Liver (tissue), 9 donors: ENCODE measurements around the gene PSMD6. TPM values are rescaled to one million over a fixed set of nuclear protein-coding genes. Genes with fewer than 3 reads are reported as not detected.

ENCODE experiments used
- DNase-seq: peaks from one replicate; pipeline ENCODE4 v3.0.0-alpha.2; 2017; ENCODE audit warnings: low spot score
- H3K27ac ChIP-seq, 2 donors: one replicate each; pipeline ENCODE4 v1.7.0; 2013; ENCODE audit warnings: inconsistent platforms in 2 of 2, low read length in 2 of 2, control low read depth in 1 of 2, low read depth in 1 of 2, mild to moderate bottlenecking in 1 of 2
- H3K27me3 ChIP-seq, 4 donors: one replicate each; pipeline versions ENCODE4 v1.6.1 to v1.7.0; 2013; ENCODE audit warnings: low read length in 3 of 4, inconsistent platforms in 1 of 4, mild to moderate bottlenecking in 1 of 4, moderate library complexity in 1 of 4; ENCODE audit not compliant: control insufficient read depth in 4 of 4, insufficient read depth in 4 of 4
- H3K36me3 ChIP-seq, 4 donors: one replicate each; pipeline versions ENCODE4 v1.6.1 to v1.7.0; 2013; ENCODE audit warnings: low read length in 3 of 4, mild to moderate bottlenecking in 3 of 4, low read depth in 1 of 4, moderate library complexity in 1 of 4; ENCODE audit not compliant: control insufficient read depth in 4 of 4, insufficient read depth in 3 of 4
- H3K4me1 ChIP-seq, 4 donors: one replicate each; pipeline versions ENCODE4 v1.6.1 to v1.7.0; 2013; ENCODE audit warnings: low read length in 3 of 4, mild to moderate bottlenecking in 3 of 4, moderate library complexity in 1 of 4; ENCODE audit not compliant: control insufficient read depth in 4 of 4, insufficient read depth in 4 of 4
- H3K4me3 ChIP-seq, 3 donors: one replicate each; pipeline versions ENCODE4 v1.6.1 to v1.7.0; 2013; ENCODE audit warnings: low read length in 3 of 3, control low read depth in 1 of 3, low read depth in 1 of 3, mild to moderate bottlenecking in 1 of 3
- H3K9ac ChIP-seq, 2 donors: one replicate each; pipeline ENCODE4 v1.7.0; 2013; ENCODE audit warnings: low read length in 2 of 2, mild to moderate bottlenecking in 2 of 2, moderate library complexity in 2 of 2, control low read depth in 1 of 2, low read depth in 1 of 2
- H3K9me3 ChIP-seq, 4 donors: one replicate each; pipeline versions ENCODE4 v1.6.1 to v1.7.0; 2013; ENCODE audit warnings: low read length in 3 of 4; ENCODE audit not compliant: control insufficient read depth in 4 of 4
- CTCF ChIP-seq: fragments of 150-350 bp; IDR thresholded peaks from 2 replicates; pipeline ENCODE4 v1.5.1; 2017; ENCODE audit warnings: improper control_type of control experiment, low read depth, low read length; ENCODE audit not compliant: missing input control
- FOXA1 ChIP-seq: IDR thresholded peaks from 2 replicates; pipeline ENCODE4 v1.6.1; 2016; ENCODE audit warnings: antibody characterized with exemption
- GABPA ChIP-seq, 2 donors: IDR thresholded peaks in 1 of 2; conservative IDR thresholded peaks in 1 of 2; 2 replicates each; pipeline ENCODE4 v1.6.1; 2016; ENCODE audit warnings: antibody characterized with exemption in 2 of 2, mild to moderate bottlenecking in 1 of 2, moderate library complexity in 1 of 2
- HNF4G ChIP-seq: IDR thresholded peaks from 2 replicates; pipeline ENCODE4 v1.6.1; 2016; ENCODE audit warnings: antibody characterized with exemption
- JUND ChIP-seq, 2 donors: IDR thresholded peaks; 2 replicates each; pipeline ENCODE4 v1.6.1; 2016; ENCODE audit warnings: antibody characterized with exemption in 2 of 2
- NR2F2 ChIP-seq: IDR thresholded peaks from 2 replicates; pipeline ENCODE4 v1.6.1; 2016; ENCODE audit warnings: antibody characterized with exemption
- RAD21 ChIP-seq, 2 donors: IDR thresholded peaks; 2 replicates each; pipeline ENCODE4 v1.6.1; 2016; ENCODE audit warnings: antibody characterized with exemption in 2 of 2, mild to moderate bottlenecking in 2 of 2
- REST ChIP-seq: IDR thresholded peaks from 2 replicates; pipeline ENCODE4 v1.6.1; 2016; ENCODE audit warnings: antibody characterized with exemption, mild to moderate bottlenecking
- RXRA ChIP-seq, 2 donors: IDR thresholded peaks; 2 replicates each; pipeline ENCODE4 v1.6.1; 2017 to 2018; ENCODE audit warnings: antibody characterized with exemption in 2 of 2, mild to moderate bottlenecking in 1 of 2
- YY1 ChIP-seq: IDR thresholded peaks from 2 replicates; pipeline ENCODE4 v1.6.1; 2016; ENCODE audit warnings: antibody characterized with exemption, mild to moderate bottlenecking
- ZBTB33 ChIP-seq: IDR thresholded peaks from 2 replicates; pipeline ENCODE4 v1.6.1; 2016; ENCODE audit warnings: antibody characterized with exemption
- WGBS: extraction: QIAGEN DNeasy Blood & Tissue Kit; methylation state at CpG from one replicate; pipeline ENCODE4 v1.1.7; 2013; 5-methylcytosine and 5-hydroxymethylcytosine counted together
- polyA plus RNA-seq, 2 donors: library from polyadenylated mRNA; stranded (reverse) in 1 of 2; unstranded in 1 of 2; fragments of 200-250 nt in 1 of 2; fragments of >200 nt in 1 of 2; fragmentation: Nextera tagmentation in 1 of 2; extraction: Ambion mirVana in 1 of 2; gene quantifications; one replicate each; pipeline versions ENCODE4 v1.2.1 to v1.2.3, GENCODE V29; 2013 to 2015
- total RNA-seq, 2 donors: library from RNA; depleted of rRNA; stranded (reverse); fragments of >200 nt; gene quantifications; one replicate each; pipeline ENCODE4 v1.2.3, GENCODE V29; 2014
- donor health status: healthy.
- donor health status: healthy.
- donor health status: healthy.
- donor health status: healthy.
- donor health status: healthy.

PSMD6 gene
- total RNA-seq = 10 to 100 TPM; 54.6 to 72.7 TPM
- polyA plus RNA-seq = 10 to 100 TPM; 49.3 to 55.2 TPM

GRCh38 chr3:64023187-64023860 lies at the start of gene PSMD6:
Gene PSMD6 (minus strand): TSS chr3:64023494. CDS start chr3:64023419, 75 bp downstream.
- no peaks in the 10 kb centered on the region for H3K9me3 ChIP-seq
- peak within 1 kb of the TSS; percentile 80 to 99 (median 98) for H3K4me3 ChIP-seq
- peak; percentile 95 for DNase-seq
- H3K4me1 ChIP-seq = peaks cover 7 to 17% (median 12%) of the 10 kb centered on the region in 4 donors
- peak within 1 kb of the TSS; percentile 64 for H3K27ac ChIP-seq
- H3K27me3 ChIP-seq = peaks cover 0 to 4% (median 0%) of the 10 kb centered on the region in 4 donors
- TF ChIP-seq FOXA1 = no peak
- peak; percentile 99 for TF ChIP-seq CTCF
- peak; percentile 71 to 80 for TF ChIP-seq RAD21 (IDR thresholded peaks at IDR 0.05)
- no peak for TF ChIP-seq RXRA (IDR thresholded peaks at IDR 0.05)
- TF ChIP-seq JUND (IDR thresholded peaks at IDR 0.05) = no peak
- peak; percentile 79 to 95 for TF ChIP-seq GABPA (IDR thresholded peaks at IDR 0.05 in 1 of 2, conservative IDR thresholded peaks at IDR 0.05 in 1 of 2)
- TF ChIP-seq ZBTB33 = no peak
- peak; percentile 62 for TF ChIP-seq REST
- TF ChIP-seq YY1 = peak; percentile 65
- no peak for TF ChIP-seq HNF4G
- peaks cover 1 to 12% (median 9%) of the 10 kb centered on the region in 4 donors for H3K36me3 ChIP-seq
- 3% methylated on average over 59 of the region's 59 CpGs for WGBS
- H3K9ac ChIP-seq = peak within 1 kb of the TSS; percentile 90

GRCh38 chr3:64072126-64072525 lies 48.8 kb upstream of the PSMD6 start:
- Histone ChIP-seq H3K27me3 (no peaks in the 10 kb centered on the region), H3K36me3 (no peaks in the 10 kb centered on the region), H3K27ac (no peak overlapping the region), H3K4me1 (no peaks in the 10 kb centered on the region), H3K9me3 (no peaks in the 10 kb centered on the region), H3K4me3 (no peak overlapping the region), H3K9ac (no peak overlapping the region)
- DNase-seq = no peak
- TF ChIP-seq NR2F2 = peak; percentile 77
- no peak for TF ChIP-seq YY1
- 88% methylated on average over 2 of the region's 2 CpGs for WGBS
